ENCODE measurements around the gene TRAFD1. TPM values are rescaled to one million over a fixed set of nuclear protein-coding genes. Genes with fewer than 3 reads are reported as not detected.
"Not testable (repeated sequence)": the region's sequence is repeated elsewhere in the genome, so short reads cannot be mapped to it uniquely, and the experiment has no call there.

The TRAFD1 gene
- total RNA-seq, 1 donor from 2014 or later: 35.4 TPM

DNA sequence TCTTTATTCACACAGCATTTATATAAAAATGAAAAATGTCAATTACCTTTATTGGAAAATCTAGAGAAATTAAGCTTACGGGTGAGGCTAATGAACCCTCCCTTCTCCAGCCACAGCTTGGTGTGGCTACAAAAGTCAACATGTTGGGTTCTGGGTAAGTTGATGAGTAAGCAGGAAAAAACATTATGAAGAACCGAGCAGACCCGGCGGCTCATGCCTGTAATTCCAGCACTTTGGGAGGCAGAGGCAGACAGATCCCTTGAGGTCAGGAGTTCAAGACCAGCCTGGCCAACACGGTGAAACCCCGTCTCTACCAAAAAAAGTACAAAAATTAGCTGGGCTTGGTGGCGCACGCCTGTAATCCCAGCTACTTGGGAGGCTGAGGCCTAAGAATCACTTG, 27.7 kb upstream of the TRAFD1 start:
- no peak for TF ChIP-seq EZH2 (IDR thresholded peaks at IDR 0.05)
- no peak for TF ChIP-seq EZH2phosphoT487 (IDR thresholded peaks at IDR 0.05)
- no peak for TF ChIP-seq CTCF (IDR thresholded peaks at IDR 0.05)
- no peak for DNase-seq (ENCODE audit: low spot score)
- peaks cover 27% of the 10 kb centered on the region for H4K20me1 ChIP-seq (ENCODE audit: low read depth)
- Mint-ChIP-seq H3K4me3 (no peak overlapping the region), H3K9me3 (no peaks in the 10 kb centered on the region), H3K27me3 (ENCODE audit: insufficient read depth, low read depth) (peaks cover 2% of the 10 kb centered on the region), H3K27ac (no peak overlapping the region), H3K4me1 (no peaks in the 10 kb centered on the region), H3K36me3 (peaks cover 26% of the 10 kb centered on the region)
- no peak overlapping the region for H3K27ac ChIP-seq
- no peak overlapping the region for H3K9ac ChIP-seq
- peaks cover 8% of the 10 kb centered on the region for H3K36me3 ChIP-seq
- no peak overlapping the region for H3K4me3 ChIP-seq
- H3K4me1 ChIP-seq: no peaks in the 10 kb centered on the region
- H3F3A ChIP-seq (ENCODE audit: low read depth): peaks cover 6% of the 10 kb centered on the region
- H2AFZ ChIP-seq (replicated peaks): no peak overlapping the region
- no peak overlapping the region for H3K4me2 ChIP-seq
- H3K9me3 ChIP-seq (ENCODE audit: low read depth): no peaks in the 10 kb centered on the region
- no peaks in the 10 kb centered on the region for H3K27me3 ChIP-seq
- peaks cover 100% of the 10 kb centered on the region for H3K79me2 ChIP-seq (ENCODE audit: low read depth)

DNA sequence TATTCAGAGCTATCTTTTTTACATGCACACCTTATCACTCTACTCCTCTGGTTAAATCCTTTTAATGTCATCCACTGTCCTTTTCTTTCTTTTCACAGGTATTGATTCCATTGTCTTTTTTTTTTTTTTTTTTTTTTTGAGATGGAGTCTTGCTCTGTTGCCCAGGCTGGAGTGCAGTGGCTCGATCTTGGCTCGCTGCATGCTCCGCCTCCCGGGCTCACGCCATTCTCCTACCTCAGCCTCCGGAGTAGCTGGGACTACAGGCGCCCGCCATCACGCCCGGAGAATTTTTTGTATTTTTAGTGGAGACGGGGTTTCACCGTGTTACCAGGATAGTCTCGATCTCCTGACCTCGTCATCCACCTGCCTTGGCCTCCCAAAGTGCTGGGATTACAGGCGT, 24.9 kb upstream of the TRAFD1 start:
- peaks cover 100% of the 10 kb centered on the region for H3K79me2 ChIP-seq (ENCODE audit: low read depth)
- not testable (repeated sequence) for H3F3A ChIP-seq (ENCODE audit: low read depth); DNase-seq (ENCODE audit: low spot score)

DNA sequence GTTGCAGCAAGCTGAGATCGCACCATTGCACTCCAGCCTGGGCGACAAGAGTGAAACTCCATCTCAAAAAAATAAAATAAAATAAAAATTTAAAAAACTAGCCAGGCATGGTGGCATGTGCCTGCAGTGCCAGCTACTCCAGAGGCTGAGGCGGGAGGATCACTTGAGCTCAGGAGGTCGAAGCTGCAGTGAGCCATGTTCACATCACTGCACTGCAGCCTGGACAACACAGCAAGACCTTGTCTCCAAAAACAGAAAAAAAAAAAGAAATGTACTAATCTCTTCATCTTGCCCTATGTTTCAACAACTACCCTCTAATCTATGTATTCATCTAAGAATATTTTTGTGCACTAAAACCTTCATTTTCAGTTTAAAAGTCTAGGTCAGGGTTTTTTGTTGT, 23.2 kb upstream of the TRAFD1 start:
- no peak overlapping the region for H3K4me2 ChIP-seq
- peaks cover 5% of the 10 kb centered on the region for H3K36me3 ChIP-seq
- H3K4me3 ChIP-seq: no peak overlapping the region
- no peaks in the 10 kb centered on the region for H3K27me3 Mint-ChIP-seq (ENCODE audit: insufficient read depth, low read depth)
- peaks cover 20% of the 10 kb centered on the region for H3K36me3 Mint-ChIP-seq
- H4K20me1 ChIP-seq (ENCODE audit: low read depth): peaks cover 60% of the 10 kb centered on the region
- TF ChIP-seq EZH2 (IDR thresholded peaks at IDR 0.05) (no peak), CTCF (IDR thresholded peaks at IDR 0.05) (no peak), EZH2phosphoT487 (IDR thresholded peaks at IDR 0.05) (no peak)
- H2AFZ ChIP-seq (replicated peaks): no peak overlapping the region
- no peaks in the 10 kb centered on the region for H3K9me3 ChIP-seq (ENCODE audit: low read depth)
- H3K4me1 Mint-ChIP-seq: peaks cover 19% of the 10 kb centered on the region
- H3K9ac ChIP-seq: no peak overlapping the region
- DNase-seq (ENCODE audit: low spot score): no peak
- H3K27ac ChIP-seq: no peak overlapping the region
- H3K4me1 ChIP-seq: peaks cover 10% of the 10 kb centered on the region
- H3K27ac Mint-ChIP-seq: no peak overlapping the region
- peaks cover 6% of the 10 kb centered on the region for H3F3A ChIP-seq (ENCODE audit: low read depth)
- H3K9me3 Mint-ChIP-seq: no peaks in the 10 kb centered on the region
- no peaks in the 10 kb centered on the region for H3K27me3 ChIP-seq
- H3K79me2 ChIP-seq (ENCODE audit: low read depth): peaks cover 100% of the 10 kb centered on the region
- no peak overlapping the region for H3K4me3 Mint-ChIP-seq

More for the DNA sequence above, 24.9 kb upstream of the TRAFD1 start:
- H3K4me1 Mint-ChIP-seq; H3K27me3 ChIP-seq; H3K9me3 Mint-ChIP-seq; H3K4me3 ChIP-seq; H3K9me3 ChIP-seq (ENCODE audit: low read depth); H2AFZ ChIP-seq (replicated peaks); H3K36me3 ChIP-seq; H3K27ac ChIP-seq; H3K27me3 Mint-ChIP-seq (ENCODE audit: insufficient read depth, low read depth); H3K4me1 ChIP-seq; H3K9ac ChIP-seq; H3K4me3 Mint-ChIP-seq; H3K27ac Mint-ChIP-seq; H3K4me2 ChIP-seq: not testable (repeated sequence)
- peaks cover 22% of the 10 kb centered on the region for H3K36me3 Mint-ChIP-seq
- H4K20me1 ChIP-seq (ENCODE audit: low read depth): peaks cover 56% of the 10 kb centered on the region

- not testable (repeated sequence) for H3F3A ChIP-seq (ENCODE audit: low read depth); H3K4me3 ChIP-seq; H3K27me3 Mint-ChIP-seq (ENCODE audit: insufficient read depth, low read depth); H3K36me3 ChIP-seq; DNase-seq (ENCODE audit: low spot score); H3K9me3 ChIP-seq (ENCODE audit: low read depth); H3K27ac Mint-ChIP-seq; H3K9me3 Mint-ChIP-seq; H3K4me3 Mint-ChIP-seq; H3K27ac ChIP-seq; H3K4me2 ChIP-seq; H3K9ac ChIP-seq; H3K27me3 ChIP-seq; H2AFZ ChIP-seq (replicated peaks)
- peaks cover 16% of the 10 kb centered on the region for H3K4me1 ChIP-seq
- H3K79me2 ChIP-seq (ENCODE audit: low read depth): peaks cover 100% of the 10 kb centered on the region
- peaks cover 25% of the 10 kb centered on the region for H3K4me1 Mint-ChIP-seq
- H3K36me3 Mint-ChIP-seq: peaks cover 18% of the 10 kb centered on the region
- H4K20me1 ChIP-seq (ENCODE audit: low read depth): peaks cover 66% of the 10 kb centered on the region
These were observed 22.6 kb upstream of the TRAFD1 start for GRCh38 chr12:112102746-112103145.
